Glomerular visceral epithelial cell (primary cell): ENCODE measurements around the gene RNASE11.
"Not testable (repeated sequence)": the region's sequence is repeated elsewhere in the genome, so short reads cannot be mapped to it uniquely, and the experiment has no call there.

Source experiments
- DNase-seq: peaks from one replicate; pipeline ENCODE4 v3.0.0-alpha.2; 2016; ENCODE audit errors: extremely low spot score

RNASE11 gene

DNA sequence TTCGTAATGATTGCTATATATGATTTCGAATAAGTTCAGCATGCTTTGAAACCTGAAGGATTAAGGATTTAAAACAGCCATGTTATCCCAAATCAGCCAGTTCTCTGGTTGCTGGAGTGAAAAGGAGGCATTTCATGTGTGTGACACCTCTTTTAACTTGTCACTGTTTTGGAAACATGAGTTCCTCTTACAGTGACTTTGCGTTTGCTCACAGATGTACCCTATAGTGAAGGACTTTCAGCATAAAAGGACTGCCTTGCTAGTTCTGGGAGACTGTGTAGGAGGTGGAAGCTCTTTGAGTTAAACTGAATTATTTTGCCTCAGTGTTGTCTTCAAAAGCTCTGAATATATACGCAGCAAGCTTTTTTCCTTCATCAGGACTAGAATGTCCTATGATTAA lies 7.6 kb downstream of the RNASE11 start:
- no peak for DNase-seq

DNA sequence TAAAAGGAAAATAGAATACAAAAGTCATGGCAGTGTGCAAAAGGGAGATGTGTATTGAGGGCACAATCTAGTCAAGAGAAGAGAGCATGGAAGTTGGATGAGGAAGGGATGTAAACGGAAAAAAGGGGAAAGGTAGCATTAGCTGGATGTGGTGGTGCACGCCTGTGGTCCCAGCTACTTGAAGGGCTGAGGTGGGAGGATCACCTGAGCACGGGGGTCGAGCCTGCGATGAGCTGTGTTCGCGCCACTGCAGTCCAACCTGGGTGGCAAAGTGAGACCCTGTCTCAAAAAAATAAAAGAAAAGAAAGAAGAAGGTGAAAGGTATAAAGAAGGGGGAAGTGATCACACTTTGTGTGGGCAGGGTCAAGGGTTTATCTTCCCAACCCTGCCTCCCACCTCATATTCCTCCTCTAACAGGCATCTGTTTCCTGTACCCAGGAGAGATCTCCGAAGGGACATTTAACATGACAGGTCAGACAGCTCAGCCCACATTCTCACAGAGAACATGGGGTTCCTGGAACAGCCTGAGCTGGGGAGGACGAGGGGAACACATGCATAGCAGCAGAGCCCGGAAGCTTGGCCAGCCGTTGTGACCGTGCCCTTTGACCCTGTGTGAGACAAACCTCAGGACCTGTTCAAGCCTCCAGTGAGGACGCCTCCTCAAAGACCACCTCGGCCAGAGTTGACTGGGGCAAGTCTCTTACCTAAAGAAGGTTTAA lies 8.9 kb downstream of the RNASE11 start:
- DNase-seq = no peak

DNA sequence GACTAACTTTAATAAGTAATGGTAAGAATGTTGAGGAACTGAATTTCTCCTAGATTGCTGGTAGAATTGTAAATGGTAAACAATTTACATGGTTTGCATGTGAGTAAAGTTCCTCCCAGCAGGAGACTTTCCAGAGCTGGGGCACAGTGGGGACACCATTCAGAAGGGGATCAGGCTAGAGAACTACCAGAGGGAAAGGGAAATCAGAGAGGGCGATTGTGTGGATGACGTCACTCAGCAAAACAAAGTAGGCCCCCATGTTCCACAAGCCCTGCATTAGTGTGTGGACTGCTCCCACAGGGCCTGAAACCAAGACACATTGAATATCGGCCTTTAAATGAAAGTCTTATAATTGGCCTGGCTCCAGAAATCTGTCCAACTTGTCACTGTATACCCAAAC lies 9.5 kb downstream of the RNASE11 start:
- DNase-seq = no peak

- DNase-seq = not testable (repeated sequence)
Measured at GRCh38 chr14:20572382-20572990, 15.3 kb downstream of the RNASE11 start.

DNA sequence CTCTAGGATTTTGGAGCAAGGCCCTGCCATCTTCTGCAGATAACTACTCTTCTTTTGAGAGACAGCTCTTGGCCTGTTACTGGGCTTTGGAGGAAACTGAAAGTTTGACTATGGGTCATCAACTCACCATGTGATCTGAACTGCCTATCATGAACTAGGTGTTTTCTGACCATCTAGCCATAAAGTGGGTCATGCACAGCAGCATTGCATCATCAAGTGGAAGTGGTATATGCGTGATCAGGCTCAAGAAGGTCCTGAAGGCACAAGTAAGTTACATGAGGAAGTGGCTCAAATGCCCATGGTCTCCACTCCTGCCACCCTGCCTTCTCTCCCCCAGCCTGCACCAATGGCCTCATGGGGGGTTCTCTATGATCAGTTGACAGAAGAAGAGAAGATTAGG lies 17.1 kb downstream of the RNASE11 start:
- DNase-seq = not testable (repeated sequence)

DNA sequence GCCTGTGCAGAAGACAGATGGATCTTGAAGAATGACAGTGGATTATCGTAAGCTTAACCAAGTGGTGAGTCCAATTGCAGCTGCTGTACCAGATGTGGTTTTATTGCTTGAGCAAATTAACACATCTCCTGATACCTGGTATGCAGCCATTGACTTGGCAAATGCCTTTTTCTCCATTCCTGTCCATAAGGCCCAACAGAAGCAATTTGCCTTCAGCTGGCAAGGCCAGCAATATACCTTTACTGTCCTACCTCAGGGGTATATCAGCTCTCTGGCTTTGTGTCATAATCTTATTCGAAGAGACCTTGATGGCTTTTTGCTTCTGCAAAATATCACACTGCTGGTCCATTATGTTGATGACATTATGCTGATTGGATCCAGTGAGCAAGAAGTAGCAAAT lies 17.9 kb downstream of the RNASE11 start:
- not testable (repeated sequence) for DNase-seq

DNA sequence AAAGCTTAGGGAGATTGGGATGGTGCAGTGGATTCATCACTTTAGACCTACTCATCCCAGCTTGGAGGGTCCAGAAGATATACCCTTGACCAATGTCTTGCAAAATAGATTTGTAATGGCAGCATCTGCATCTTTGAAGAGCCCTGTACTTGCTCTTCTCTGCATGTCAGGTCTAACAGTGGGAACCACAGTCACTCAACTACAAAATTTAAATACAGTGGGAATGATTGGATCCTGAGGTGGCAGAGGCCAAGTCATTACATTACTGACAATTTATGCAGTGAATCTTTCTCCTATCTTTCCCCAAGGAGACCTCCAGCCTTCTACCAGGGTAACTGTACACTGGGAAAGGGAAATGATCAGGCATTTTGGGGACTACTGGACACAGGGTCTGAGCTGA lies 18.7 kb downstream of the RNASE11 start:
- no peak for DNase-seq

DNA sequence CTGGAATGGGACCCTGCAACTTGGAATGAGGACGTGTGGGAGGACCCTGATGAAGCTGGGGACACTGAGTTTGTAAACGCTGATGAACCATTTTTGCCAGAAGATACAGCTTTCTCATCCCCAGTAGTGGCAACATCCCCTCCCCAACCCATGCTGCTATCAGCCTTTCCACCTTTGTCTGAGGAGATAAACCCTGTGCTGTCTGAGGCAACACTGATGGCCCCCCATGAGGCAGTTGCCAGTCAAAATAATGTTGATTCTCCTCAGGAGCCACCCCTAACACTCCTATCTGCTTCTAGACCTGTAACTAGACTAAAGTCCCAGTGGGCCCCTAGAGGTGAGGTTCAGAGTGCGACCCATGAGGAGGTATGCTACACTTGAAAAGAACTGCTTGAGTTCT lies 19.4 kb downstream of the RNASE11 start:
- DNase-seq = no peak

GRCh38 chr14:20567199-20567598 lies 20.6 kb downstream of the RNASE11 start:
- not testable (repeated sequence) for DNase-seq

GRCh38 chr14:20564501-20564997 lies 23.3 kb downstream of the RNASE11 start:
- DNase-seq = no peak

GRCh38 chr14:20563971-20564370 lies 23.8 kb downstream of the RNASE11 start:
- DNase-seq = no peak

- no peak for DNase-seq
Measured at GRCh38 chr14:20560961-20561360, 26.8 kb downstream of the RNASE11 start, which contains the start of gene RNASE9. Gene RNASE9, minus strand, starts transcription at chr14:20561047.

DNA sequence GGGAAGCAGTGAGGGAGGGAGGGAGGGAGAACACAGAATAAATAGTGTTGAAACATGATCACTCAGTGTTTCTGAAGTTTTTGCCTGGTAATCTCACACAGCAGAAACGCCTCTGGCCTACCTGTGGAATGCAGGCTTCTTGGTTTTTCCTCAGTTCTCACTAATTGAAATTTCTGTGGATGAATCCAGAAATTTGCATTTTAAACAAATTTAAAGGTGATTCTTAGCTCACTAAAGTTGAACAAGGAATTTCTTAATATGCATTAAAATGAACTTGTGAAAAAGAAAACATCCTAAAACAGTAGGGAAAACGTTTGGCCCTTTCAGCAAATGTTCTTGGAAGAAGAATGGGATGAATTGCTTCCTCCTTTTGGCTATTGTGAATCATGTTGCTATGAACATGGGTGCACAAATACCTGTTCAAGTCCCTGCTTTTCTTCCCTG lies 28.3 kb downstream of the RNASE11 start:
- no peak for DNase-seq

- no peak for DNase-seq
Measured at GRCh38 chr14:20557212-20557542, 30.6 kb downstream of the RNASE11 start.

GRCh38 chr14:20556500-20557211 lies 31.1 kb downstream of the RNASE11 start:
- DNase-seq = no peak

GRCh38 chr14:20555845-20556244 lies 32.0 kb downstream of the RNASE11 start:
- no peak for DNase-seq

DNA sequence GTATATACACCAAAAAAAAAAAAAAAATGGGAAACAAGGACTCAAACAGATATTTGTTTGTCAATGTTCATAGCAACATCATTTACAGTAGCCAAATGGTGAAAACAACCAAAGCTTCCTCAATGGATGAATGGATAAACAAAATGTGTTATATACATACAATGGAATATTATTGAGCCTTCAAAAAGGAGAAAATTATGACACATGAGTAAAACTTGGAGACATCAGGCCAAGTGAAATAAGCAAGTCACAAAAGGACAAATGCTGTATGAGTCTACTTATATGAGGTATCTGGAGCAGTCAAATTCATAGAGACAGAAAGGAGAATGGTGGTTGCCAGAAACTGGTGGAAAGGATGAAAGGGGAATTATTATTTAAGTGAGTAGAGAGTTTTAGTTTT lies 34.8 kb downstream of the RNASE11 start:
- DNase-seq = no peak

- no peak for DNase-seq
Measured at GRCh38 chr14:20551606-20552005, 36.2 kb downstream of the RNASE11 start.

- no peak for DNase-seq
Measured at GRCh38 chr14:20550926-20551325, 36.9 kb downstream of the RNASE11 start.

- no peak for DNase-seq
Measured at GRCh38 chr14:20548414-20549158, 39.2 kb downstream of the RNASE11 start.

- DNase-seq = no peak
Measured at GRCh38 chr14:20546877-20547276, 40.9 kb downstream of the RNASE11 start.

GRCh38 chr14:20539906-20540305 lies 47.9 kb downstream of the RNASE11 start:
- DNase-seq = no peak
